Progenitor cell of endocrine pancreas (in vitro differentiated cells): ENCODE measurements around the gene SMIM9. TPM values are rescaled to one million over a fixed set of nuclear protein-coding genes. Genes with fewer than 3 reads are reported as not detected.

Experiments
- DNase-seq: peaks from one replicate; pipeline ENCODE4 v3.0.0; 2021; ENCODE audit warnings: low spot score; ENCODE audit not compliant: unreplicated experiment
- H3K27ac Mint-ChIP-seq: 2 replicates; pipeline ENCODE4 v1.8.0; 2021; ENCODE audit warnings: mild to moderate bottlenecking, moderate library complexity, mixed read lengths
- H3K27me3 Mint-ChIP-seq: 2 replicates; pipeline ENCODE4 v1.8.0; 2021; ENCODE audit warnings: mixed read lengths
- H3K36me3 Mint-ChIP-seq: 2 replicates; pipeline ENCODE4 v1.8.0; 2022; ENCODE audit warnings: mixed read lengths; ENCODE audit not compliant: insufficient read depth
- H3K4me1 Mint-ChIP-seq: 2 replicates; pipeline ENCODE4 v1.8.0; 2021; ENCODE audit warnings: low read depth, mixed read lengths
- H3K4me3 Mint-ChIP-seq: 2 replicates; pipeline ENCODE4 v1.8.0; 2021; ENCODE audit warnings: low read depth, mild to moderate bottlenecking, moderate library complexity, mixed read lengths
- H3K9me3 Mint-ChIP-seq: 2 replicates; pipeline ENCODE4 v1.8.0; 2021; ENCODE audit warnings: low read depth, mixed read lengths
- total RNA-seq: library from RNA; stranded (reverse); gene quantifications from 2 replicates; pipeline ENCODE4 v1.2.1, GENCODE V29; 2021
- TF ChIP-seq, protein P1 (sequence below): fragments of 200-600 bp; sonication (generic); IDR thresholded peaks from one replicate; pipeline ENCODE4 v1.5.0; 2021; ENCODE audit warnings: antibody characterized with exemption, mild to moderate bottlenecking; ENCODE audit not compliant: unreplicated experiment

Gene SMIM9
- total RNA-seq, 1 donor from 2014 or later: not detected

- Mint-ChIP-seq H3K27me3 (peaks cover 6% of the 10 kb centered on the region), H3K36me3 (peaks cover 1% of the 10 kb centered on the region), H3K27ac (no peak overlapping the region), H3K9me3 (peaks cover 17% of the 10 kb centered on the region), H3K4me3 (no peak overlapping the region), H3K4me1 (peaks cover 10% of the 10 kb centered on the region)
- DNase-seq: no peak
- TF ChIP-seq, protein P1, sequence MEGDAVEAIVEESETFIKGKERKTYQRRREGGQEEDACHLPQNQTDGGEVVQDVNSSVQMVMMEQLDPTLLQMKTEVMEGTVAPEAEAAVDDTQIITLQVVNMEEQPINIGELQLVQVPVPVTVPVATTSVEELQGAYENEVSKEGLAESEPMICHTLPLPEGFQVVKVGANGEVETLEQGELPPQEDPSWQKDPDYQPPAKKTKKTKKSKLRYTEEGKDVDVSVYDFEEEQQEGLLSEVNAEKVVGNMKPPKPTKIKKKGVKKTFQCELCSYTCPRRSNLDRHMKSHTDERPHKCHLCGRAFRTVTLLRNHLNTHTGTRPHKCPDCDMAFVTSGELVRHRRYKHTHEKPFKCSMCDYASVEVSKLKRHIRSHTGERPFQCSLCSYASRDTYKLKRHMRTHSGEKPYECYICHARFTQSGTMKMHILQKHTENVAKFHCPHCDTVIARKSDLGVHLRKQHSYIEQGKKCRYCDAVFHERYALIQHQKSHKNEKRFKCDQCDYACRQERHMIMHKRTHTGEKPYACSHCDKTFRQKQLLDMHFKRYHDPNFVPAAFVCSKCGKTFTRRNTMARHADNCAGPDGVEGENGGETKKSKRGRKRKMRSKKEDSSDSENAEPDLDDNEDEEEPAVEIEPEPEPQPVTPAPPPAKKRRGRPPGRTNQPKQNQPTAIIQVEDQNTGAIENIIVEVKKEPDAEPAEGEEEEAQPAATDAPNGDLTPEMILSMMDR: no peak
Observed at GRCh38 chrX:154795016-154795415, 39.4 kb downstream of the SMIM9 start.

GRCh38 chrX:154793084-154793795 lies 41.2 kb downstream of the SMIM9 start:
- Mint-ChIP-seq H3K27ac (no peak overlapping the region), H3K36me3 (no peaks in the 10 kb centered on the region), H3K9me3 (peaks cover 22% of the 10 kb centered on the region), H3K27me3 (peaks cover 6% of the 10 kb centered on the region), H3K4me1 (no peaks in the 10 kb centered on the region), H3K4me3 (no peak overlapping the region)
- TF ChIP-seq, protein P1: no peak
- no peak for DNase-seq

DNA sequence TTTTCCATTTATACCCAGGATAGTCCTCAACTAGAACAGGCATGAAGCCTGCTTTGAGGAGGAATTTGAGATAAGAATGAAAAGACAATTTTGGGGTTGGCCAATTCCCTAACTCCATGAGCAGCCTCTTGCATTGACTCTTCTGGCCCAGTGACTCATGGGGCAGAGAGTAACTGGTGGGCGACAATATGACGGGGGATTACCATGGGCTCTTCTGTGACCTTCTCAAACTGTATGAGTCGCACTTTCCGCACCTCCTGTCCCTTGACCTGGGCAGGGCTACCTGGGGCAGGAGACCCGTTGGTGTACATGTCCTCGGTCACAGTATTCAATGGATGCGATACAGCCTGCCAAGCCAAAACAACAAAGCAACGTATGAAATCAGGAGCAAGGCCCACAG lies 42.5 kb downstream of the SMIM9 start:
- peaks cover 25% of the 10 kb centered on the region for H3K9me3 Mint-ChIP-seq

GRCh38 chrX:154791467-154791866 lies 43.0 kb downstream of the SMIM9 start:
- Mint-ChIP-seq H3K36me3 (no peaks in the 10 kb centered on the region), H3K9me3 (peaks cover 24% of the 10 kb centered on the region), H3K27me3 (peaks cover under 1% of the 10 kb centered on the region), H3K4me3 (no peak overlapping the region), H3K27ac (no peak overlapping the region), H3K4me1 (no peaks in the 10 kb centered on the region)
- TF ChIP-seq, protein P1: no peak
- DNase-seq: no peak

More for the DNA sequence above, 42.5 kb downstream of the SMIM9 start:
- H3K4me1 Mint-ChIP-seq: no peaks in the 10 kb centered on the region
- H3K4me3 Mint-ChIP-seq: no peak overlapping the region
- TF ChIP-seq, protein P1: no peak
- H3K36me3 Mint-ChIP-seq: no peaks in the 10 kb centered on the region
- no peak overlapping the region for H3K27ac Mint-ChIP-seq
- H3K27me3 Mint-ChIP-seq: peaks cover 3% of the 10 kb centered on the region
- DNase-seq: no peak

- Mint-ChIP-seq H3K9me3 (peaks cover 23% of the 10 kb centered on the region), H3K36me3 (peaks cover 2% of the 10 kb centered on the region), H3K27ac (no peak overlapping the region), H3K27me3 (no peaks in the 10 kb centered on the region), H3K4me1 (no peaks in the 10 kb centered on the region), H3K4me3 (no peak overlapping the region)
- DNase-seq: no peak
- TF ChIP-seq, protein P1: no peak
Observed at GRCh38 chrX:154785716-154786115, 48.7 kb downstream of the SMIM9 start.
